C4-2B (cell line): ENCODE results near the gene CPA5.

ENCODE experiments used
- H3K27ac ChIP-seq: fragments of 450-650 bp; 2 replicates; pipeline ENCODE4 v1.5.1; 2017
- ZFX ChIP-seq: fragments of 450-650 bp; IDR thresholded peaks from 2 replicates; pipeline ENCODE4 v1.6.1; 2017
- TF ChIP-seq, protein P1 (sequence below): fragments of 450-650 bp; conservative IDR thresholded peaks from 2 replicates; pipeline ENCODE4 v1.5.1; 2017; ENCODE audit warnings: mild to moderate bottlenecking

The CPA5 gene

DNA sequence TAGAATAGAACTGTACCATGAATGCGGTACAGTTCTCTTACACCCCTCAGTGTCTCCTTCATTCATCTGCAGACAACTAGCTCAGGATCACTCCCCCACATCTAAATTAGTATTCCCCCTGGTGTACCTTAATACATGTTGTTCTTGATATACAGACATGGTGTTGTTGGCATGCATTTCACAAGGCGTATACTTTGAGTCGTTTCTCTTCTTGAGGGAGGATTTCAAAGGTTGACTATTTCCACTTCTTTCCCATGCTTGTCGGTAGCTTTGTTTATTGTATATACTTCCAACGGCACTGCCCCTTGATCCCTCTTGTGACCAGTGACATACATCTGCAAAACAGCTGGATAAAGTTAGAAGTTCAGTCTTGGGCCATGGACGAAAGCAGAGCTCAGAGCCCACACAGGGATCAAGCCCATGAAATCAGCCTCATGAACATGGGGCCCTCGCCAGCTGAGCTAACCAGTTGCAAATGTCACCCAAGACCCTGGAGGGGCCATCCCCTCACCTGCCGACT is 43.1 kb upstream of the CPA5 start:
- TF ChIP-seq, protein P1, sequence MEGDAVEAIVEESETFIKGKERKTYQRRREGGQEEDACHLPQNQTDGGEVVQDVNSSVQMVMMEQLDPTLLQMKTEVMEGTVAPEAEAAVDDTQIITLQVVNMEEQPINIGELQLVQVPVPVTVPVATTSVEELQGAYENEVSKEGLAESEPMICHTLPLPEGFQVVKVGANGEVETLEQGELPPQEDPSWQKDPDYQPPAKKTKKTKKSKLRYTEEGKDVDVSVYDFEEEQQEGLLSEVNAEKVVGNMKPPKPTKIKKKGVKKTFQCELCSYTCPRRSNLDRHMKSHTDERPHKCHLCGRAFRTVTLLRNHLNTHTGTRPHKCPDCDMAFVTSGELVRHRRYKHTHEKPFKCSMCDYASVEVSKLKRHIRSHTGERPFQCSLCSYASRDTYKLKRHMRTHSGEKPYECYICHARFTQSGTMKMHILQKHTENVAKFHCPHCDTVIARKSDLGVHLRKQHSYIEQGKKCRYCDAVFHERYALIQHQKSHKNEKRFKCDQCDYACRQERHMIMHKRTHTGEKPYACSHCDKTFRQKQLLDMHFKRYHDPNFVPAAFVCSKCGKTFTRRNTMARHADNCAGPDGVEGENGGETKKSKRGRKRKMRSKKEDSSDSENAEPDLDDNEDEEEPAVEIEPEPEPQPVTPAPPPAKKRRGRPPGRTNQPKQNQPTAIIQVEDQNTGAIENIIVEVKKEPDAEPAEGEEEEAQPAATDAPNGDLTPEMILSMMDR: no peak
- no peak for TF ChIP-seq ZFX

DNA sequence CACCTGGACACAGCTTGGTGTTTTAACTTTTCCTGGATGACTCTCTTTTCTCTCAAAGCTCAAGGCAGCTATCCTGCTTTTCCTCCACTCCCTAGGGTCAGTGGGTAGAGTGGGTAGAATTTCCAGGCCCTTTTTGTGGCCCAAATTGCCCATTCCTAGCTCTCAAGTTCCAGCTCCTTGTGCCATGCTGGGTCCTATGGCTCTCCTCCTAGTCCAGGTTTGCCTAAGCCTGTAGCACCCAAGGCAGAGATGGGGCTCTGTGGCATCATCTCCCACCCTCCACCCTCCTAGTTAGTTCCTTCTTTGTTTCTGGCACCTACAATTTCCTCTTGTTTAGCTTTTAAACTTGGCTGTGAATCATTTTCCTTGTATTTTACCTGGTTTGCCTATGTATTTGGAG is 42.0 kb upstream of the CPA5 start:
- H3K27ac ChIP-seq: no peak overlapping the region
- TF ChIP-seq, protein P1: no peak
- no peak for TF ChIP-seq ZFX

More for the DNA sequence above, 43.1 kb upstream of the CPA5 start:
- no peak overlapping the region for H3K27ac ChIP-seq

DNA sequence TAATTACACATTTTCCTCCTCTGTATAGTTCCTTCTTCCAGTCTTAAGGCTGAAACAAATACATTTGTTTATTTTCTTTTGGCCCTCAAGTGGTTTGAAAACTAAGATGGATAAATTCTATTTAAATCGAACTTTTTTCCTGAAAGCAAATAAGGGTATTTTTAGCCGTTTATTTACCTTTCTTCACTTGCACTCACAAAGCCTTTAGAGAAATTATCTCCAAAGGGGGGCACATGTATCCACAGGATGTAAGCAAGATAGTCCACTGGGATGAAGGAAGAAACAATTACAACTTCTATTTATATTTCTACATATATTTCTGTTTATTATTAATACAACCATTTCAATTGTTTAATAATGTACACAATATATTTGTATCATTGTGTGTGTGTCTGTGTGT is 41.5 kb upstream of the CPA5 start:
- TF ChIP-seq ZFX: no peak
- TF ChIP-seq, protein P1: no peak
- no peak overlapping the region for H3K27ac ChIP-seq

DNA sequence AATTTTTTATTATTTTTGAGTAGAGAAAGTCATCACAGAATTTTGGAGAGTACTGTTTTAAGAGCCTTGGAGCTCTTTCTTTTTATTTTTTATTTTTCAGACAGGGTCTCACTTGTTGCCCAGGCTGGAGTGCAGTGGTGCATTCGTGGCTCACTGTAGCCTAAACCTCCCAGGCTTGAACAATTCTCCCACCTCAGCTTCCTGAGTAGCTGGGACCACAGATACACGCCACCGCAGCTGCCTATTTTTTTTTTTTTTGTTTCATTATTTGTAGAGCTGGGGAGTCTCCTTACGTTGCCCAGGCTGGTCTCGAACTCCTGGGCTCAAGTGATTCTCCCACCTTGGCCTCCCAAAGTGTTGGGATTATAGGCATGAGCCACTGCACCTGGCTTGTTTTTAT is 41.1 kb upstream of the CPA5 start:
- no peak overlapping the region for H3K27ac ChIP-seq
- TF ChIP-seq, protein P1: no peak
- no peak for TF ChIP-seq ZFX

DNA sequence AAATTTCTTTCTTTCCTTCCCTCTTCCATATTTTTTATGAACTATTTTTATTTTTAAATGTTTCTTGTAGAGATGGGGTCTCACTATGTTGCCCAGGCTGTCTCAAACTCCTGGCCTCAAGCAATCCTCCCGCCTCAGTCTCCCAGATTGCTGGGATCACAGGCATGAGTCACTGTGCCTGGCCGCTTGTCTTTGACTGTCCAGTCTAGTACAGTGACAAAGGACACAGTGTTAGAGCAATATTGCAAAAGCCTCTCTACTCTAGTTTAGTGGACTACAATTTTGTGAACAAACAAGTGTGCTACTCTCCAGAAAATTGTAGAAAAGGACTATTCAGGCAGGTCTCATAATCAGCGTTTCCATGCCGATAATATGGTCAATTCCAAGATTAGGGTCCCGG is 40.6 kb upstream of the CPA5 start:
- H3K27ac ChIP-seq: no peak overlapping the region
- no peak for TF ChIP-seq ZFX
- TF ChIP-seq, protein P1: no peak

DNA sequence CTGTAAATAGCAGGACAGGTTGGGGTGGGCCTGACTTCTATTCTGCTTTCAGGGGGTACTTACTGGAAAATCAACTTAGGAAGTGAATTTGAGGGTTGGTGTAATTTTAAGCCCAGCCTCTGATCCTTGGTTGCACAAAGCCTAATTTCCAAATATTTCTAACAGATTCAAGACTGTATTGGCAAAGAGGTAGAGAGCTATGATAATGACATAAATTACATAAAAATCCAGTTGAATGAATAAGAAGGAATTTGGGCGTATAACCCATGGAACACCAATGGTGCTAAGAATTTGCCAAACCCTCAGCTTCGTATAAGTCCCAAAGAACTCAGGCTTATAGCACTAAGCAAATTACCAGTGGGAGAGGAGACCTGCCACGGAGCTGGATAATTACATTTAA is 39.7 kb upstream of the CPA5 start:
- no peak overlapping the region for H3K27ac ChIP-seq
- no peak for TF ChIP-seq ZFX
- TF ChIP-seq, protein P1: no peak

DNA sequence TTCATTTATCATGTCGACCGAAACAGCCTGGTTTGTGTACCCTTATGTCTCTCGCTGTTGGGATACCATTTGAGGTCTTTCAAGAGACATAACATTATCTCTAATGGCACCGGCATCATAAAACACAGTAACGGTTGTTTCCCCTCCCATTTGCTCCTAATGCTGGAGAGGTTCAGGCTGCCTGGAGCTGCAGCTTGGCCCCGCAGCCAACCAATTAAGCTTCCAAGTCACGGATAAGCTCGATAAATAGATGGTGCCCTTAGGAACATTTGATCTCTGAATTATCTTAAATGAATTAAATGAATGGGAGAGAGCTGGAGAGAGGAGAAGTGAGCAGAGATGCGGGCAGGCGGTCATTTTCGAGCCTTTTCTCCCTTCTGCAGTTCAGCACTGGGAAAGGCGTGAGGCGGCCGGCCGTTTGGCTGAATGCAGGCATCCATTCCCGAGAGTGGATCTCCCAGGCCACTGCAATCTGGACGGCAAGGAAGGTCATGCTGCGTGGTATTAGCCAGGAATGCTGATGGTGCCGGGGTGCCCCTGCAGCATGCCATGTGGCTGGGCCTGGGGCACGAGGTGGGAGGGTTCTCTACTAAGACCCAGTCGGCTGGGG is 39.1 kb upstream of the CPA5 start:
- TF ChIP-seq ZFX: no peak
- TF ChIP-seq, protein P1: no peak
- no peak overlapping the region for H3K27ac ChIP-seq
